Testis (tissue), 3 donors: Measurements from ENCODE around the gene SPACA7. TPM values are rescaled to one million over a fixed set of nuclear protein-coding genes. Genes with fewer than 3 reads are reported as not detected.

Experiments
- DNase-seq: peaks from one replicate; pipeline ENCODE4 v3.0.0-alpha.2; 2019
- H3K27ac ChIP-seq, 2 donors: fragments of 200-600 bp; sonication (generic); one replicate each; pipeline ENCODE4 v1.5.1; 2019
- H3K27me3 ChIP-seq: fragments of 200-600 bp; sonication (generic); one replicate; pipeline ENCODE4 v1.5.1; 2019
- H3K36me3 ChIP-seq: fragments of 200-600 bp; sonication (generic); one replicate; pipeline ENCODE4 v1.5.1; 2017; ENCODE audit warnings: low read depth; ENCODE audit errors: missing control alignments
- H3K4me1 ChIP-seq: fragments of 200-600 bp; sonication (generic); one replicate; pipeline ENCODE4 v1.5.1; 2019
- H3K4me3 ChIP-seq, 2 donors: fragments of 200-600 bp; sonication (generic); one replicate each; pipeline ENCODE4 v1.5.1; 2017 to 2019
- H3K9me3 ChIP-seq: fragments of 200-600 bp; sonication (generic); one replicate; pipeline ENCODE4 v1.5.1; 2017
- CTCF ChIP-seq, 3 experiments: fragments of 450-650 bp in 2 of 3; fragments of 200-600 bp in 1 of 3; sonication (generic) in 1 of 3; IDR thresholded peaks; one replicate each; pipeline ENCODE4 v1.5.1; 2016 to 2019; ENCODE audit warnings: antibody characterized with exemption in 3 of 3, mild to moderate bottlenecking in 2 of 3, moderate library complexity in 1 of 3
- POLR2A ChIP-seq: fragments of 450-650 bp; IDR thresholded peaks from one replicate; pipeline ENCODE4 v1.6.1; 2017; ENCODE audit warnings: antibody characterized with exemption, mild to moderate bottlenecking, moderate library complexity
- WGBS, 2 donors: methylation state at CpG; one replicate each; pipeline ENCODE4 v1.1.5; 2018; 5-methylcytosine and 5-hydroxymethylcytosine counted together
- intact Hi-C: fragments of 100-400 bp; cut with DNase I; formaldehyde crosslinking; loops from one replicate; pipeline ENCODE4 v1.15.1; 2023; ENCODE audit warnings: low total_unique reads
- polyA plus RNA-seq: library from polyadenylated mRNA; stranded (reverse); fragments of 350-450 nt; fragmentation: Illumina TruSeq; extraction: RNeasy Lipid Tissue Mini Kit (QIAGEN cat#74804); gene quantifications from one replicate; pipeline ENCODE4 v1.2.3, GENCODE V29; 2014; ENCODE audit warnings: low read depth, low replicate concordance; ENCODE audit not compliant: insufficient read depth
- total RNA-seq, 2 donors: library from RNA; depleted of rRNA; stranded (reverse); fragments of >200 nt; gene quantifications; one replicate each; pipeline ENCODE4 v1.2.3, GENCODE V29; 2016

The SPACA7 gene
- total and polyA plus RNA-seq, 3 donors from 2014 or later: 27.7 to 97.6 (median 63.0) TPM

GRCh38 chr13:112342841-112343361, 33.3 kb upstream of the SPACA7 start:
- 34 to 82% methylated on average over 17 to 37 of the region's 50 CpGs for WGBS, 2 donors
- DNase-seq: no peak
- intact Hi-C loops: no loop called here
- H3K27ac ChIP-seq: no peak overlapping the region
- H3K9me3 ChIP-seq: no peaks in the 10 kb centered on the region
- H3K4me3 ChIP-seq: peak overlapping the region in 1 of 2 donors; percentile 18
- H3K4me1 ChIP-seq: no peaks in the 10 kb centered on the region
- H3K36me3 ChIP-seq: no peaks in the 10 kb centered on the region
- H3K27me3 ChIP-seq: no peaks in the 10 kb centered on the region
- TF ChIP-seq POLR2A (no peak), CTCF (IDR thresholded peaks at IDR 0.05) (no peak)

GRCh38 chr13:112343591-112343990, 32.6 kb upstream of the SPACA7 start:
- no peak for TF ChIP-seq POLR2A
- TF ChIP-seq CTCF (IDR thresholded peaks at IDR 0.05): no peak
- WGBS, 2 donors: 45 to 67% methylated on average over 10 to 25 of the region's 25 CpGs
- H3K4me3 ChIP-seq: no peak overlapping the region
- intact Hi-C loops: no loop called here
- H3K36me3 ChIP-seq: no peaks in the 10 kb centered on the region
- no peaks in the 10 kb centered on the region for H3K27me3 ChIP-seq
- no peaks in the 10 kb centered on the region for H3K9me3 ChIP-seq
- H3K27ac ChIP-seq: no peak overlapping the region
- H3K4me1 ChIP-seq: no peaks in the 10 kb centered on the region
- no peak for DNase-seq

GRCh38 chr13:112345826-112346172, 30.4 kb upstream of the SPACA7 start:
- 53 to 55% methylated on average over 7 of the region's 7 CpGs for WGBS, 2 donors
- no peak overlapping the region for H3K27ac ChIP-seq
- H3K4me3 ChIP-seq: no peak overlapping the region
- intact Hi-C loops: no loop called here
- no peaks in the 10 kb centered on the region for H3K36me3 ChIP-seq
- H3K27me3 ChIP-seq: no peaks in the 10 kb centered on the region
- TF ChIP-seq POLR2A (no peak), CTCF (IDR thresholded peaks at IDR 0.05) (no peak)
- DNase-seq: no peak
- H3K4me1 ChIP-seq: no peaks in the 10 kb centered on the region
- no peaks in the 10 kb centered on the region for H3K9me3 ChIP-seq

GRCh38 chr13:112346173-112346898, 29.8 kb upstream of the SPACA7 start:
- Histone ChIP-seq H3K27me3 (no peaks in the 10 kb centered on the region), H3K36me3 (no peaks in the 10 kb centered on the region)
- 14 to 21% methylated on average over 21 to 22 of the region's 22 CpGs for WGBS, 2 donors

More at GRCh38 chr13:112346173-112346898, 29.8 kb upstream of the SPACA7 start:
- Histone ChIP-seq H3K4me3 (no peak overlapping the region), H3K9me3 (no peaks in the 10 kb centered on the region), H3K27ac (no peak overlapping the region), H3K4me1 (no peaks in the 10 kb centered on the region)
- intact Hi-C loops: no loop called here
- TF ChIP-seq CTCF (IDR thresholded peaks at IDR 0.05): no peak
- TF ChIP-seq POLR2A: no peak
- no peak for DNase-seq
